Neural cell (in vitro differentiated cells): ENCODE results near the gene RTN4R. TPM values are rescaled to one million over a fixed set of nuclear protein-coding genes. Genes with fewer than 3 reads are reported as not detected.

Experiments
- H2AFZ ChIP-seq: fragments of 200-600, 300-800 bp; sonication (generic), shearing (Covaris generic); 2 replicates; pipeline ENCODE4 v1.6.0; 2014; ENCODE audit warnings: low read depth, mild to moderate bottlenecking, antibody characterized with exemption, low read length, moderate library complexity
- H3F3A ChIP-seq: fragments of 200-600 bp; shearing (Covaris generic); 2 replicates; pipeline ENCODE4 v1.6.1; 2016; ENCODE audit warnings: mild to moderate bottlenecking, moderate library complexity, mixed read lengths, antibody characterized with exemption, low read length; ENCODE audit not compliant: insufficient read depth, poor library complexity, severe bottlenecking
- H3K27ac ChIP-seq: fragments of 200-600, 300-800 bp; sonication (generic), shearing (Covaris generic); 2 replicates; pipeline ENCODE4 v1.5.1; 2014; ENCODE audit warnings: mild to moderate bottlenecking, low read length, moderate library complexity
- H3K27me3 ChIP-seq: fragments of 300-800, 200-600 bp; sonication (generic), shearing (Covaris generic); 2 replicates; pipeline ENCODE4 v1.6.0; 2014; ENCODE audit warnings: mild to moderate bottlenecking, low read depth, low read length, moderate library complexity; ENCODE audit not compliant: insufficient read depth
- H3K36me3 ChIP-seq: fragments of 300-800, 200-600 bp; sonication (generic), shearing (Covaris generic); 2 replicates; pipeline ENCODE4 v1.5.1; 2014; ENCODE audit warnings: mild to moderate bottlenecking, antibody characterized with exemption, low read length, moderate library complexity; ENCODE audit not compliant: insufficient read depth
- H3K4me2 ChIP-seq: fragments of 300-800, 200-600 bp; sonication (generic), shearing (Covaris generic); 2 replicates; pipeline ENCODE4 v1.6.0; 2014; ENCODE audit warnings: mild to moderate bottlenecking, low read length
- H3K4me3 ChIP-seq: fragments of 300-800, 200-600 bp; sonication (generic), shearing (Covaris generic); 2 replicates; pipeline ENCODE4 v1.5.1; 2014; ENCODE audit warnings: mild to moderate bottlenecking, low read length, moderate library complexity
- H3K79me2 ChIP-seq: fragments of 200-600 bp; shearing (Covaris generic); replicated peaks from 2 replicates; pipeline ENCODE4 v1.6.0; 2014; ENCODE audit warnings: mild to moderate bottlenecking, low read length, moderate library complexity; ENCODE audit not compliant: insufficient read depth
- H3K9ac ChIP-seq: fragments of 300-800, 200-600 bp; sonication (generic), shearing (Covaris generic); 2 replicates; pipeline ENCODE4 v1.6.1; 2016; ENCODE audit warnings: mild to moderate bottlenecking, low read length, mixed read lengths
- H3K9me2 ChIP-seq: fragments of 200-600 bp; shearing (Covaris generic); 2 replicates; pipeline ENCODE4 v1.6.1; 2016; ENCODE audit warnings: mild to moderate bottlenecking, low read length, mixed read lengths; ENCODE audit not compliant: insufficient read depth
- H3K9me3 ChIP-seq: fragments of 200-600, 300-800 bp; sonication (generic), shearing (Covaris generic); 2 replicates; pipeline ENCODE4 v1.6.1; 2016; ENCODE audit warnings: mild to moderate bottlenecking, mixed run types, low read length, moderate library complexity, mixed read lengths
- H4K20me1 ChIP-seq: fragments of 200-600 bp; shearing (Covaris generic); 2 replicates; pipeline ENCODE4 v1.6.1; 2016; ENCODE audit warnings: mild to moderate bottlenecking, mixed run types; ENCODE audit not compliant: insufficient read depth
- CTCF ChIP-seq: fragments of 450-650 bp; IDR thresholded peaks from 2 replicates; pipeline ENCODE4 v1.5.1; 2014; ENCODE audit warnings: antibody characterized with exemption, mild to moderate bottlenecking, moderate library complexity; ENCODE audit not compliant: poor library complexity, severe bottlenecking
- EP300 ChIP-seq: fragments of 450-650 bp; conservative IDR thresholded peaks from 2 replicates; pipeline ENCODE4 v1.6.1; 2014; ENCODE audit warnings: antibody characterized with exemption, mild to moderate bottlenecking, moderate library complexity; ENCODE audit not compliant: poor library complexity, severe bottlenecking
- RAD21 ChIP-seq: fragments of 450-650 bp; conservative IDR thresholded peaks from 2 replicates; pipeline ENCODE4 v1.6.1; 2014; ENCODE audit warnings: antibody characterized with exemption, mild to moderate bottlenecking, moderate library complexity
- REST ChIP-seq: IDR thresholded peaks from 2 replicates; pipeline ENCODE4 v1.6.1; 2012; ENCODE audit warnings: borderline replicate concordance
- SMC3 ChIP-seq: fragments of 450-650 bp; conservative IDR thresholded peaks from 2 replicates; pipeline ENCODE4 v1.6.1; 2014; ENCODE audit warnings: antibody characterized with exemption, mild to moderate bottlenecking, moderate library complexity; ENCODE audit not compliant: poor library complexity
- TAF1 ChIP-seq: IDR thresholded peaks from 2 replicates; pipeline ENCODE4 v1.6.1; 2012; ENCODE audit warnings: low read depth
- polyA plus RNA-seq: library from polyadenylated mRNA; depleted of rRNA; stranded (reverse); fragments of >200 nt; gene quantifications from 2 replicates; pipeline ENCODE4 v1.2.3, GENCODE V29; 2014

The RTN4R gene
- polyA plus RNA-seq, 1 donor from 2014 or later, result 13.6 TPM

GRCh38 chr22:20230777-20231420 is 37.2 kb downstream of the RTN4R start:
- no peaks in the 10 kb centered on the region for H4K20me1 ChIP-seq
- no peaks in the 10 kb centered on the region for H3K9me3 ChIP-seq
- H3K27me3 ChIP-seq, result no peaks in the 10 kb centered on the region
- no peak overlapping the region for H3K27ac ChIP-seq
- no peak overlapping the region for H3K9ac ChIP-seq
- H3K4me3 ChIP-seq, result no peak overlapping the region
- no peaks in the 10 kb centered on the region for H3F3A ChIP-seq
- no peaks in the 10 kb centered on the region for H3K36me3 ChIP-seq
- no peaks in the 10 kb centered on the region for H3K9me2 ChIP-seq
- no peaks in the 10 kb centered on the region for H3K79me2 ChIP-seq
- TF ChIP-seq RAD21 (no peak), TAF1 (no peak), EP300 (no peak), REST (no peak), CTCF (no peak), SMC3 (no peak)
- H2AFZ ChIP-seq, result no peak overlapping the region
- H3K4me2 ChIP-seq, result no peak overlapping the region

- H3K79me2 ChIP-seq, result no peaks in the 10 kb centered on the region
Observed at GRCh38 chr22:20229916-20230775, 38.0 kb downstream of the RTN4R start.

More at GRCh38 chr22:20229916-20230775, 38.0 kb downstream of the RTN4R start:
- no peaks in the 10 kb centered on the region for H3F3A ChIP-seq
- no peaks in the 10 kb centered on the region for H4K20me1 ChIP-seq
- no peak overlapping the region for H3K27ac ChIP-seq
- no peaks in the 10 kb centered on the region for H3K36me3 ChIP-seq
- H3K9ac ChIP-seq, result no peak overlapping the region
- no peak for TF ChIP-seq CTCF
- H3K27me3 ChIP-seq, result no peaks in the 10 kb centered on the region
- H3K9me3 ChIP-seq, result no peaks in the 10 kb centered on the region
- no peak overlapping the region for H3K4me2 ChIP-seq
- H2AFZ ChIP-seq, result no peak overlapping the region
- H3K9me2 ChIP-seq, result no peaks in the 10 kb centered on the region
- no peak overlapping the region for H3K4me3 ChIP-seq
